GM21723 (cell line): ENCODE results near the gene LRRC4B.
"Not testable (repeated sequence)": the region's sequence is repeated elsewhere in the genome, so short reads cannot be mapped to it uniquely, and the experiment has no call there.

Experiments used
- ATAC-seq: cut with Tn5 transposase; IDR thresholded peaks from one replicate; pipeline ENCODE4 v1.9.1; 2021; ENCODE audit warnings: mild to moderate bottlenecking, moderate library complexity; ENCODE audit not compliant: unreplicated experiment

Gene LRRC4B

GRCh38 chr19:50531171-50531612, 37.0 kb downstream of the LRRC4B start:
- ATAC-seq = no peak

- not testable (repeated sequence) for ATAC-seq
Observed at GRCh38 chr19:50528052-50528451, 40.2 kb downstream of the LRRC4B start.

- no peak for ATAC-seq
Observed at GRCh38 chr19:50522881-50523280, 45.4 kb downstream of the LRRC4B start.

- no peak for ATAC-seq
Observed at GRCh38 chr19:50520822-50521465, 47.3 kb downstream of the LRRC4B start.

GRCh38 chr19:50519006-50519575, 49.1 kb downstream of the LRRC4B start:
- ATAC-seq = no peak

GRCh38 chr19:50518091-50519005, 49.9 kb downstream of the LRRC4B start:
- ATAC-seq = no peak

GRCh38 chr19:50517704-50518075, 50.5 kb downstream of the LRRC4B start:
- no peak for ATAC-seq

GRCh38 chr19:50516964-50517703, 51.1 kb downstream of the LRRC4B start:
- no peak for ATAC-seq

- ATAC-seq = no peak
Observed at GRCh38 chr19:50516456-50516855, 51.8 kb downstream of the LRRC4B start.

- ATAC-seq = no peak
Observed at GRCh38 chr19:50515168-50515561, 53.1 kb downstream of the LRRC4B start.

GRCh38 chr19:50514346-50515167, 53.7 kb downstream of the LRRC4B start:
- ATAC-seq = no peak

- ATAC-seq = no peak
Observed at GRCh38 chr19:50513746-50514345, 54.4 kb downstream of the LRRC4B start, which contains the start of gene ASPDH. Gene ASPDH (minus strand): TSS chr19:50513913. CDS start chr19:50513823, 90 bp downstream.

- no peak for ATAC-seq
Observed at GRCh38 chr19:50512999-50513745, 55.1 kb downstream of the LRRC4B start.

- ATAC-seq = no peak
Observed at GRCh38 chr19:50512112-50512998, 55.9 kb downstream of the LRRC4B start.

- ATAC-seq = peak; percentile 85
Observed at GRCh38 chr19:50511069-50511822, 57.0 kb downstream of the LRRC4B start, which contains the start of gene JOSD2. Gene JOSD2 (minus strand): TSS chr19:50511191. CDS start chr19:50510431, 760 bp downstream.

- no peak for ATAC-seq
Observed at GRCh38 chr19:50510700-50511068, 57.6 kb downstream of the LRRC4B start.

- no peak for ATAC-seq
Observed at GRCh38 chr19:50510121-50510670, 58.0 kb downstream of the LRRC4B start.
